Neuronal stem cell (in vitro differentiated cells): Measurements from ENCODE around the gene CALU.

Experiments used
- DNase-seq: peaks from one replicate; pipeline ENCODE4 v3.0.0-alpha.2; 2013; ENCODE audit warnings: low spot score
- H2AFZ ChIP-seq: one replicate; pipeline ENCODE4 v1.6.1; 2013; ENCODE audit warnings: mild to moderate bottlenecking, low read length, inconsistent platforms
- H2AK5ac ChIP-seq: 2 replicates; pipeline ENCODE4 v1.6.1; 2013; ENCODE audit warnings: low read depth, mild to moderate bottlenecking, inconsistent platforms, low read length, moderate library complexity, mixed read lengths
- H2BK120ac ChIP-seq: 2 replicates; pipeline ENCODE4 v1.6.1; 2013; ENCODE audit warnings: low read depth, mild to moderate bottlenecking, inconsistent platforms, low read length, moderate library complexity, mixed read lengths
- H2BK12ac ChIP-seq: one replicate; pipeline ENCODE4 v1.6.1; 2013; ENCODE audit warnings: low read length, inconsistent platforms
- H2BK15ac ChIP-seq: 2 replicates; pipeline ENCODE4 v1.6.1; 2013; ENCODE audit warnings: mild to moderate bottlenecking, low read length, inconsistent platforms, mixed read lengths
- H2BK5ac ChIP-seq: one replicate; pipeline ENCODE4 v1.6.1; 2013; ENCODE audit warnings: inconsistent platforms, mild to moderate bottlenecking, low read length, moderate library complexity
- H3K14ac ChIP-seq: one replicate; pipeline ENCODE4 v1.6.1; 2013; ENCODE audit warnings: low read length, inconsistent platforms
- H3K18ac ChIP-seq: 2 replicates; pipeline ENCODE4 v1.6.1; 2013; ENCODE audit warnings: low read length, inconsistent platforms
- H3K23ac ChIP-seq: 2 replicates; pipeline ENCODE4 v1.6.1; 2013; ENCODE audit warnings: low read depth, mild to moderate bottlenecking, mixed read lengths, low read length, inconsistent platforms; ENCODE audit not compliant: poor library complexity
- H3K27ac ChIP-seq: replicated peaks from 3 replicates; pipeline ENCODE4 v1.5.1; 2013; ENCODE audit warnings: low read length, inconsistent platforms
- H3K27me3 ChIP-seq, 3 experiments: 2 replicates each; pipeline ENCODE4 v1.6.1; 2013; ENCODE audit warnings: low read length in 3 of 3, mild to moderate bottlenecking in 2 of 3, inconsistent platforms in 1 of 3, low read depth in 1 of 3, mixed read lengths in 1 of 3, moderate library complexity in 1 of 3; ENCODE audit not compliant: control insufficient read depth in 3 of 3, insufficient read depth in 3 of 3
- H3K36me3 ChIP-seq, 2 donors: replicated peaks in 1 of 2; 2 replicates each; pipeline ENCODE4 v1.6.1; 2013; ENCODE audit warnings: low read length in 2 of 2; ENCODE audit not compliant: control insufficient read depth in 2 of 2, insufficient read depth in 2 of 2
- H3K4ac ChIP-seq: 2 replicates; pipeline ENCODE4 v1.6.1; 2013; ENCODE audit warnings: inconsistent platforms, mild to moderate bottlenecking, low read length, moderate library complexity
- H3K4me1 ChIP-seq, 2 donors: 1 replicate in 1 of 2; 2 replicates in 1 of 2; pipeline ENCODE4 v1.6.1; 2013; ENCODE audit warnings: low read length in 2 of 2, low read depth in 1 of 2; ENCODE audit not compliant: control insufficient read depth in 2 of 2, insufficient read depth in 1 of 2
- H3K4me2 ChIP-seq: one replicate; pipeline ENCODE4 v1.6.1; 2013; ENCODE audit warnings: mild to moderate bottlenecking, low read length, inconsistent platforms; ENCODE audit not compliant: insufficient read depth, poor library complexity, severe bottlenecking
- H3K4me3 ChIP-seq, 2 donors: 2 replicates each; pipeline ENCODE4 v1.5.1; 2013; ENCODE audit warnings: low read length in 2 of 2, mild to moderate bottlenecking in 2 of 2, inconsistent platforms in 1 of 2, moderate library complexity in 1 of 2
- H3K79me1 ChIP-seq: one replicate; pipeline ENCODE4 v1.6.1; 2013; ENCODE audit warnings: low read depth, mild to moderate bottlenecking, inconsistent platforms, low read length, moderate library complexity
- H3K9ac ChIP-seq: one replicate; pipeline ENCODE4 v1.6.1; 2013; ENCODE audit warnings: mild to moderate bottlenecking, low read depth, low read length, inconsistent platforms; ENCODE audit not compliant: poor library complexity
- H3K9me3 ChIP-seq, 2 donors: replicated peaks in 1 of 2; 2 replicates each; pipeline versions ENCODE3 to v1.6.1; 2013; ENCODE audit warnings: low read length in 2 of 2, mild to moderate bottlenecking in 2 of 2, inconsistent platforms in 1 of 2, low read depth in 1 of 2, mixed read lengths in 1 of 2, moderate library complexity in 1 of 2; ENCODE audit not compliant: control insufficient read depth in 2 of 2, insufficient read depth in 1 of 2
- H4K8ac ChIP-seq: one replicate; pipeline ENCODE4 v1.6.1; 2013; ENCODE audit warnings: low read depth, mild to moderate bottlenecking, inconsistent platforms, low read length, moderate library complexity
- H4K91ac ChIP-seq: one replicate; pipeline ENCODE4 v1.6.1; 2013; ENCODE audit warnings: low read length, low read depth, mild to moderate bottlenecking, inconsistent platforms; ENCODE audit not compliant: poor library complexity
- WGBS, 2 donors: extraction: QIAGEN DNeasy Blood & Tissue Kit; methylation state at CpG; one replicate each; pipeline ENCODE4 v1.1.7; 2013; ENCODE audit warnings: missing lambda C conversion rate in 2 of 2, mixed read lengths in 1 of 2; ENCODE audit not compliant: insufficient read length in 2 of 2, insufficient replicate concordance in 1 of 2; ENCODE audit errors: extremely low coverage in 2 of 2; 5-methylcytosine and 5-hydroxymethylcytosine counted together

The CALU gene

GRCh38 chr7:128755075-128755818 is 16.1 kb downstream of the CALU start:
- H4K8ac ChIP-seq = no peak overlapping the region
- no peak overlapping the region for H3K23ac ChIP-seq
- no peak overlapping the region for H3K4me3 ChIP-seq
- H3K9me3 ChIP-seq = no peaks in the 10 kb centered on the region
- no peaks in the 10 kb centered on the region for H3K4me1 ChIP-seq
- H3K14ac ChIP-seq = no peak overlapping the region
- H2AFZ ChIP-seq = no peak overlapping the region
- no peaks in the 10 kb centered on the region for H3K27me3 ChIP-seq
- DNase-seq = no peak
- H2BK120ac ChIP-seq = no peak overlapping the region
- peaks cover 2% of the 10 kb centered on the region for H3K79me1 ChIP-seq
- no peak overlapping the region for H2AK5ac ChIP-seq
- no peak overlapping the region for H4K91ac ChIP-seq
- H2BK12ac ChIP-seq = no peak overlapping the region
- no peak overlapping the region for H3K4me2 ChIP-seq
- H3K4ac ChIP-seq = no peak overlapping the region
- H2BK15ac ChIP-seq = no peak overlapping the region
- no peak overlapping the region for H3K27ac ChIP-seq
- no CpG with 5 or more reads among the region's 2 CpGs for WGBS, 2 donors
- H3K18ac ChIP-seq = no peak overlapping the region
- no peak overlapping the region for H2BK5ac ChIP-seq
- H3K36me3 ChIP-seq = peaks cover 20 to 95% of the 10 kb centered on the region in 2 donors
- no peak overlapping the region for H3K9ac ChIP-seq

- Histone ChIP-seq H3K4ac (no peak overlapping the region), H3K9me3 (no peaks in the 10 kb centered on the region), H2AK5ac (no peak overlapping the region), H3K14ac (no peak overlapping the region), H3K9ac (no peak overlapping the region), H3K4me3 (no peak overlapping the region), H3K27ac (no peak overlapping the region), H2BK120ac (no peak overlapping the region), H3K27me3 (no peaks in the 10 kb centered on the region), H3K36me3 (peaks cover 20 to 95% of the 10 kb centered on the region in 2 donors), H3K23ac (no peak overlapping the region), H3K4me2 (no peak overlapping the region), H3K4me1 (no peaks in the 10 kb centered on the region), H4K91ac (no peak overlapping the region), H2AFZ (no peak overlapping the region), H3K18ac (no peak overlapping the region), H4K8ac (no peak overlapping the region), H2BK12ac (no peak overlapping the region), H3K79me1 (peaks cover 2% of the 10 kb centered on the region), H2BK15ac (no peak overlapping the region), H2BK5ac (no peak overlapping the region)
- DNase-seq = no peak
- WGBS, 2 donors = no CpG with 5 or more reads among the region's 5 CpGs
Observed at GRCh38 chr7:128755819-128756476, 16.8 kb downstream of the CALU start.

- Histone ChIP-seq H3K36me3 (peaks cover 23 to 98% of the 10 kb centered on the region in 2 donors), H2BK15ac (no peak overlapping the region), H3K9me3 (no peaks in the 10 kb centered on the region), H2BK12ac (no peak overlapping the region), H2AFZ (no peak overlapping the region), H3K14ac (no peak overlapping the region), H3K79me1 (peaks cover 2% of the 10 kb centered on the region), H4K8ac (no peak overlapping the region), H3K4ac (no peak overlapping the region), H2BK120ac (no peak overlapping the region), H2AK5ac (no peak overlapping the region), H3K27ac (no peak overlapping the region), H3K4me1 (no peaks in the 10 kb centered on the region), H3K27me3 (no peaks in the 10 kb centered on the region), H3K9ac (no peak overlapping the region), H3K4me3 (no peak overlapping the region), H2BK5ac (no peak overlapping the region), H3K4me2 (no peak overlapping the region), H3K18ac (no peak overlapping the region), H4K91ac (no peak overlapping the region), H3K23ac (no peak overlapping the region)
- WGBS, 2 donors = no CpG with 5 or more reads among the region's 2 CpGs
- DNase-seq = no peak
Observed at GRCh38 chr7:128757203-128757602, 18.0 kb downstream of the CALU start.

- H3K36me3 ChIP-seq = peaks cover 23 to 97% of the 10 kb centered on the region in 2 donors
- H3K9ac ChIP-seq = no peak overlapping the region
- no peak overlapping the region for H2BK120ac ChIP-seq
- H2BK15ac ChIP-seq = no peak overlapping the region
- no peak overlapping the region for H3K4me2 ChIP-seq
- H3K4me1 ChIP-seq = no peaks in the 10 kb centered on the region
- H3K4ac ChIP-seq = no peak overlapping the region
- no peaks in the 10 kb centered on the region for H3K9me3 ChIP-seq
- no peak overlapping the region for H3K14ac ChIP-seq
- DNase-seq = no peak
- WGBS, 2 donors = no CpG with 5 or more reads among the region's 1 CpG
- H4K8ac ChIP-seq = no peak overlapping the region
- H2BK12ac ChIP-seq = no peak overlapping the region
- no peak overlapping the region for H3K27ac ChIP-seq
- H2AK5ac ChIP-seq = no peak overlapping the region
- no peak overlapping the region for H3K23ac ChIP-seq
- H3K18ac ChIP-seq = no peak overlapping the region
- no peak overlapping the region for H4K91ac ChIP-seq
- H3K27me3 ChIP-seq = no peaks in the 10 kb centered on the region
- H2BK5ac ChIP-seq = no peak overlapping the region
- peaks cover 2% of the 10 kb centered on the region for H3K79me1 ChIP-seq
- no peak overlapping the region for H2AFZ ChIP-seq
- H3K4me3 ChIP-seq = no peak overlapping the region
Observed at GRCh38 chr7:128758553-128758952, 19.4 kb downstream of the CALU start.
